HepG2 (cell line): Measurements from ENCODE around the gene TET3. TPM values are rescaled to one million over a fixed set of nuclear protein-coding genes. Genes with fewer than 3 reads are reported as not detected.

Experiments used
- ATAC-seq: fragments of 200-7000 bp; cut with Tn5 transposase; 3 replicates; pipeline ENCODE4 v1.9.1; 2020; ENCODE audit warnings: mild to moderate bottlenecking, moderate library complexity
- BruUV-seq: library from RNA; stranded (reverse); fragments of 400-500 nt; replicated peaks from 2 replicates; lab custom pipeline; 2021; lab: Mats Ljungman, UMichigan
- CTCF ChIA-PET: fragments of 300-600 bp; formaldehyde crosslinking; extraction: SDS; loops from one replicate; lab custom pipeline; 2021; ENCODE audit warnings: low total read pairs, inconsistent platforms, low intra/inter-chr PET ratio; lab: Yijun Ruan, JAX
- POLR2A ChIA-PET: fragments of 350-600 bp; sonication (Branson Sonifier 250); formaldehyde crosslinking; loops from one replicate; lab custom pipeline; 2020; ENCODE audit warnings: antibody characterized with exemption, inconsistent platforms; lab: Yijun Ruan, JAX
- DNase-seq: peaks from one replicate; pipeline ENCODE4 v3.0.0-alpha.2; 2015; ENCODE audit warnings: low spot score
- FAIRE-seq: peaks from 3 replicates; lab custom pipeline; 2011; peaks lifted over from hg19 to GRCh38; lab: Jason Lieb, UNC
- H2AFZ ChIP-seq: one replicate; pipeline ENCODE4 v1.6.1; 2011; ENCODE audit warnings: low read length, inconsistent platforms
- H3K27ac ChIP-seq: fragments of 300-600 bp; 3 replicates; pipeline ENCODE4 v1.8.0; 2011; ENCODE audit warnings: mixed run types, mild to moderate bottlenecking, mixed read lengths, low read length, inconsistent platforms; ENCODE audit not compliant: insufficient read depth; ENCODE audit errors: extremely low read length
- H3K27me3 ChIP-seq, 2 experiments: fragments of 200-600 bp in 1 of 2; 2 replicates in 1 of 2; 3 replicates in 1 of 2; pipeline versions ENCODE4 v1.6.0 to v1.8.0; 2011; ENCODE audit warnings: low read length in 2 of 2, mild to moderate bottlenecking in 2 of 2, moderate library complexity in 2 of 2, inconsistent platforms in 1 of 2; ENCODE audit not compliant: insufficient read depth in 2 of 2, control insufficient read depth in 1 of 2
- H3K36me3 ChIP-seq, 2 experiments: fragments of 200-600 bp in 1 of 2; replicated peaks in 1 of 2; 2 replicates in 1 of 2; 3 replicates in 1 of 2; pipeline versions ENCODE4 v1.5.1 to v1.8.0; 2011; ENCODE audit warnings: low read length in 2 of 2, inconsistent platforms in 1 of 2; ENCODE audit not compliant: insufficient read depth in 2 of 2, control insufficient read depth in 1 of 2
- H3K4me1 ChIP-seq: 2 replicates; pipeline ENCODE4 v1.5.1; 2012; ENCODE audit warnings: low read length, inconsistent platforms; ENCODE audit not compliant: insufficient read depth
- H3K4me2 ChIP-seq: 2 replicates; pipeline ENCODE4 v1.6.0; 2011; ENCODE audit warnings: low read depth, low read length, inconsistent platforms
- H3K4me3 ChIP-seq, 3 experiments: fragments of 200-600 bp in 1 of 3; sonication (generic), shearing (Covaris generic) in 1 of 3; replicated peaks in 1 of 3; 2 replicates each; pipeline ENCODE4 v1.5.1; 2011 to 2016; ENCODE audit warnings: low read length in 3 of 3, inconsistent platforms in 2 of 3, low read depth in 2 of 3, mild to moderate bottlenecking in 2 of 3, control low read depth in 1 of 3, mixed read lengths in 1 of 3; ENCODE audit not compliant: insufficient read depth in 1 of 3
- H3K79me2 ChIP-seq: one replicate; pipeline ENCODE4 v1.6.1; 2011; ENCODE audit warnings: low read length, inconsistent platforms; ENCODE audit not compliant: insufficient read depth
- H3K9ac ChIP-seq: 2 replicates; pipeline ENCODE4 v1.6.0; 2011; ENCODE audit warnings: mild to moderate bottlenecking, low read depth, low read length, inconsistent platforms; ENCODE audit not compliant: insufficient read depth
- H3K9me3 ChIP-seq: 2 replicates; pipeline ENCODE4 v1.5.1; 2012; ENCODE audit warnings: mild to moderate bottlenecking, low read length
- H4K20me1 ChIP-seq: 2 replicates; pipeline ENCODE4 v1.6.0; 2011; ENCODE audit warnings: inconsistent platforms, mild to moderate bottlenecking, low read length, moderate library complexity; ENCODE audit not compliant: insufficient read depth
- FOXC1 ChIP-seq: sonication (generic); formaldehyde crosslinking; IDR thresholded peaks from 2 replicates; pipeline ENCODE4 v1.8.0; 2022; ENCODE audit warnings: mild to moderate bottlenecking, missing genetic modification reagents, borderline replicate concordance
- KLF6 ChIP-seq: IDR thresholded peaks from 2 replicates; pipeline ENCODE4 v1.8.0; 2016; ENCODE audit warnings: missing biosample characterization, missing genetic modification reagents
- MAFK ChIP-seq, 2 experiments: IDR thresholded peaks in 1 of 2; conservative IDR thresholded peaks in 1 of 2; 2 replicates each; pipeline ENCODE4 v1.6.1; 2011; ENCODE audit warnings: improper control_type of control experiment in 2 of 2, low read length in 2 of 2
- NCOA1 ChIP-seq: sonication (generic); formaldehyde crosslinking; IDR thresholded peaks from 2 replicates; pipeline ENCODE4 v1.9.0; 2021; ENCODE audit warnings: missing genetic modification reagents
- ONECUT2 ChIP-seq: sonication (generic); formaldehyde crosslinking; IDR thresholded peaks from 2 replicates; pipeline ENCODE4 v1.4.0; 2020; ENCODE audit warnings: missing genetic modification reagents
- SOX6 ChIP-seq, 2 experiments: fragments of 450-650 bp in 1 of 2; sonication (generic) in 1 of 2; formaldehyde crosslinking in 1 of 2; IDR thresholded peaks; 2 replicates each; pipeline versions ENCODE4 v1.4.0 to v1.6.1; 2017 to 2020; ENCODE audit warnings: antibody characterized with exemption in 1 of 2, mild to moderate bottlenecking in 1 of 2, missing genetic modification reagents in 1 of 2
- SSRP1 ChIP-seq: IDR thresholded peaks from 2 replicates; pipeline ENCODE4 v1.6.1; 2016; ENCODE audit warnings: control low read depth
- THAP11 ChIP-seq: IDR thresholded peaks from 2 replicates; pipeline ENCODE4 v1.6.1; 2016; ENCODE audit warnings: missing biosample characterization, missing genetic modification reagents
- ZC3H13 ChIP-seq: sonication (generic); formaldehyde crosslinking; IDR thresholded peaks from 2 replicates; pipeline ENCODE4 v1.8.1; 2023; ENCODE audit warnings: mild to moderate bottlenecking, missing genetic modification reagents, moderate library complexity
- ZNF317 ChIP-seq: sonication (generic); formaldehyde crosslinking; IDR thresholded peaks from 2 replicates; pipeline ENCODE4 v1.5.0; 2020; ENCODE audit warnings: mild to moderate bottlenecking, missing genetic modification reagents
- ZNF562 ChIP-seq: sonication (generic); formaldehyde crosslinking; IDR thresholded peaks from 2 replicates; pipeline ENCODE4 v1.8.0; 2022; ENCODE audit warnings: missing genetic modification reagents, borderline replicate concordance
- ZSCAN31 ChIP-seq: sonication (generic); formaldehyde crosslinking; IDR thresholded peaks from 2 replicates; pipeline ENCODE4 v1.5.0; 2020; ENCODE audit warnings: low read depth, mild to moderate bottlenecking, missing genetic modification reagents
- WGBS: methylation state at CpG from one replicate; pipeline ENCODE4 v1.1.6; 2017; ENCODE audit warnings: low lambda C conversion rate; 5-methylcytosine and 5-hydroxymethylcytosine counted together
- in situ Hi-C: cut with HindIII; loops from 2 replicates; pipeline ENCODE4 v1.10.0; 2017; ENCODE audit warnings: low pct_unique_long_range_greater_than_20kb; ENCODE audit not compliant: extremely low pct_ligation_motif_present
- intact Hi-C: fragments of 100-400 bp; cut with micrococcal nuclease; formaldehyde crosslinking; loops from one replicate; pipeline ENCODE4 v1.10.0; 2022; ENCODE audit not compliant: unreplicated experiment
- polyA plus RNA-seq, 8 experiments: library from polyadenylated mRNA; depleted of rRNA in 3 of 8; stranded (reverse) in 7 of 8; unstranded in 1 of 8; fragments of >200 nt; fragmentation: Illumina TruSeq in 4 of 8; extraction: Trizol in 4 of 8; gene quantifications; 2 replicates each; pipeline versions ENCODE4 v1.2.1 to v1.2.3, GENCODE V29; 2011 to 2016; ENCODE audit warnings: low read depth in 4 of 8, missing spikeins in 1 of 8, mixed read lengths in 1 of 8; ENCODE audit not compliant: insufficient read depth in 1 of 8
- total RNA-seq, 5 experiments: library from RNA; depleted of rRNA; stranded (reverse); fragments of >200 nt; fragmentation: Illumina TruSeq; extraction: Trizol; gene quantifications; 2 replicates each; pipeline ENCODE4 v1.2.3, GENCODE V29; 2016; ENCODE audit warnings: low read depth in 1 of 5
- TF ChIP-seq, protein P1 (sequence below): sonication (generic); formaldehyde crosslinking; IDR thresholded peaks from 2 replicates; pipeline ENCODE4 v1.9.0; 2022; ENCODE audit warnings: missing genetic modification reagents, mild to moderate bottlenecking, borderline replicate concordance

Gene TET3
- total and polyA plus RNA-seq, 2 of the 13 experiments (the other 11 are each of a cell fraction or from before 2014, with no cell fraction given) = 4.3 to 6.8 TPM

- H3K36me3 ChIP-seq = peaks cover 0 to 4% of the 10 kb centered on the region in 2 experiments; a peak in 2 of 5 replicates
- no peak overlapping the region for H3K27ac ChIP-seq
- H3K27me3 ChIP-seq = no peaks in the 10 kb centered on the region; a peak in 1 of 5 replicates
- peaks cover 6% of the 10 kb centered on the region; the same call in 1 of the 2 replicates for H3K9me3 ChIP-seq
- H4K20me1 ChIP-seq = no peaks in the 10 kb centered on the region
- H3K4me2 ChIP-seq = no peak overlapping the region
- TF ChIP-seq, protein P1, sequence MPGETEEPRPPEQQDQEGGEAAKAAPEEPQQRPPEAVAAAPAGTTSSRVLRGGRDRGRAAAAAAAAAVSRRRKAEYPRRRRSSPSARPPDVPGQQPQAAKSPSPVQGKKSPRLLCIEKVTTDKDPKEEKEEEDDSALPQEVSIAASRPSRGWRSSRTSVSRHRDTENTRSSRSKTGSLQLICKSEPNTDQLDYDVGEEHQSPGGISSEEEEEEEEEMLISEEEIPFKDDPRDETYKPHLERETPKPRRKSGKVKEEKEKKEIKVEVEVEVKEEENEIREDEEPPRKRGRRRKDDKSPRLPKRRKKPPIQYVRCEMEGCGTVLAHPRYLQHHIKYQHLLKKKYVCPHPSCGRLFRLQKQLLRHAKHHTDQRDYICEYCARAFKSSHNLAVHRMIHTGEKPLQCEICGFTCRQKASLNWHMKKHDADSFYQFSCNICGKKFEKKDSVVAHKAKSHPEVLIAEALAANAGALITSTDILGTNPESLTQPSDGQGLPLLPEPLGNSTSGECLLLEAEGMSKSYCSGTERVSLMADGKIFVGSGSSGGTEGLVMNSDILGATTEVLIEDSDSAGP (CRISPR knock-in tag) = no peak
- TF ChIP-seq SSRP1 (CRISPR knock-in tag) = no peak
- TF ChIP-seq SOX6 (IDR thresholded peaks at IDR 0.05) = no peak
- TF ChIP-seq SOX6 (CRISPR knock-in tag; IDR thresholded peaks at IDR 0.05) = no peak
- no peak for TF ChIP-seq ONECUT2 (CRISPR knock-in tag)
- in situ Hi-C loops = no loop called here
- ChIA-PET CTCF (no interaction called here), POLR2A (no interaction called here)
- peaks cover 26% of the 10 kb centered on the region for H3K4me1 ChIP-seq
- H3K9ac ChIP-seq = no peak overlapping the region
- no peak overlapping the region for H3K4me3 ChIP-seq
- H3K79me2 ChIP-seq = no peaks in the 10 kb centered on the region
- no peak for FAIRE-seq
- 75% methylated on average over 2 of the region's 2 CpGs for WGBS
- H2AFZ ChIP-seq = no peak overlapping the region
- intact Hi-C loops = no loop called here
- DNase-seq = no peak
- no peak for ATAC-seq
- no TSS peak for BruUV-seq
Observed at GRCh38 chr2:73964223-73964622, 20.5 kb upstream of the TET3 start.

- Histone ChIP-seq H3K36me3 (no peaks in the 10 kb centered on the region), H3K27ac (no peak overlapping the region), H3K79me2 (no peaks in the 10 kb centered on the region), H4K20me1 (no peaks in the 10 kb centered on the region), H3K4me2 (no peak overlapping the region), H3K9me3 (peaks cover 6% of the 10 kb centered on the region; the same call in 1 of the 2 replicates), H3K27me3 (peaks cover 0 to 4% of the 10 kb centered on the region in 2 experiments; a peak in 2 of 5 replicates), H3K9ac (no peak overlapping the region), H3K4me1 (peaks cover 34% of the 10 kb centered on the region), H3K4me3 (no peak overlapping the region), H2AFZ (no peak overlapping the region)
- in situ Hi-C loops (no loop called here), intact Hi-C loops (no loop called here)
- no peak for TF ChIP-seq NCOA1 (CRISPR knock-in tag)
- TF ChIP-seq ZNF562 (CRISPR knock-in tag) = no peak
- TF ChIP-seq ZNF317 = no peak
- TF ChIP-seq MAFK (conservative IDR thresholded peaks at IDR 0.05 in 1 of 2, IDR thresholded peaks at IDR 0.05 in 1 of 2; ENCODE audit: low read length in 2 of 2) = no peak
- TF ChIP-seq THAP11 = no peak
- no peak for TF ChIP-seq ZC3H13
- TF ChIP-seq KLF6 = no peak
- no peak for TF ChIP-seq ZSCAN31 (CRISPR knock-in tag)
- no peak for TF ChIP-seq FOXC1 (CRISPR knock-in tag)
- WGBS = 84% methylated on average over 3 of the region's 3 CpGs
- ChIA-PET CTCF (no interaction called here), POLR2A (no interaction called here)
- DNase-seq = no peak
- FAIRE-seq = no peak
- BruUV-seq = no TSS peak
- ATAC-seq = no peak
Observed at GRCh38 chr2:73965053-73965452, 19.7 kb upstream of the TET3 start.
